GM04503 (cell line): ENCODE measurements around the gene PIK3C2G.
"Not testable (repeated sequence)": the region's sequence is repeated elsewhere in the genome, so short reads cannot be mapped to it uniquely, and the experiment has no call there.

Source experiments
- DNase-seq: peaks from one replicate; pipeline ENCODE4 v3.0.0-alpha.2; 2012; ENCODE audit warnings: low read depth

PIK3C2G gene

GRCh38 chr12:18634382-18634781 is 373.1 kb downstream of the PIK3C2G start:
- DNase-seq, result no peak

- DNase-seq, result no peak
Observed at GRCh38 chr12:18640321-18640955, 379.1 kb downstream of the PIK3C2G start.

- no peak for DNase-seq
Observed at GRCh38 chr12:18643681-18644080, 382.4 kb downstream of the PIK3C2G start.

- DNase-seq, result no peak
Observed at GRCh38 chr12:18644564-18644963, 383.2 kb downstream of the PIK3C2G start.

- DNase-seq, result no peak
Observed at GRCh38 chr12:18646286-18646890, 385.1 kb downstream of the PIK3C2G start.

GRCh38 chr12:18651525-18651924 is 390.2 kb downstream of the PIK3C2G start:
- no peak for DNase-seq

- DNase-seq, result no peak
Observed at GRCh38 chr12:18652596-18652995, 391.3 kb downstream of the PIK3C2G start.

GRCh38 chr12:18653465-18653864 is 392.1 kb downstream of the PIK3C2G start:
- DNase-seq, result no peak

- DNase-seq, result no peak
Observed at GRCh38 chr12:18655351-18655750, 394.0 kb downstream of the PIK3C2G start.

GRCh38 chr12:18658179-18658578 is 396.9 kb downstream of the PIK3C2G start:
- DNase-seq, result no peak

GRCh38 chr12:18658829-18659228 is 397.5 kb downstream of the PIK3C2G start:
- DNase-seq, result no peak

GRCh38 chr12:18676141-18676540 is 414.8 kb downstream of the PIK3C2G start:
- DNase-seq, result no peak

- DNase-seq, result no peak
Observed at GRCh38 chr12:18676996-18677588, 415.8 kb downstream of the PIK3C2G start.

GRCh38 chr12:18681818-18682217 is 420.5 kb downstream of the PIK3C2G start:
- no peak for DNase-seq

- DNase-seq, result peak; percentile 16
Observed at GRCh38 chr12:18683327-18684013, 422.2 kb downstream of the PIK3C2G start.

GRCh38 chr12:18684430-18684829 is 423.1 kb downstream of the PIK3C2G start:
- DNase-seq, result no peak

- DNase-seq, result no peak
Observed at GRCh38 chr12:18689771-18690170, 428.5 kb downstream of the PIK3C2G start.

- DNase-seq, result peak; percentile 33
Observed at GRCh38 chr12:18690653-18691052, 429.3 kb downstream of the PIK3C2G start.

GRCh38 chr12:18693986-18694385 is 432.7 kb downstream of the PIK3C2G start:
- not testable (repeated sequence) for DNase-seq

GRCh38 chr12:18696971-18697602 is 435.8 kb downstream of the PIK3C2G start:
- no peak for DNase-seq
